ENCODE measurements around the gene SUDS3. TPM values are rescaled to one million over a fixed set of nuclear protein-coding genes. Genes with fewer than 3 reads are reported as not detected.

SUDS3 gene
- total RNA-seq, 1 experiment from 2014 or later, result 50.5 TPM

DNA sequence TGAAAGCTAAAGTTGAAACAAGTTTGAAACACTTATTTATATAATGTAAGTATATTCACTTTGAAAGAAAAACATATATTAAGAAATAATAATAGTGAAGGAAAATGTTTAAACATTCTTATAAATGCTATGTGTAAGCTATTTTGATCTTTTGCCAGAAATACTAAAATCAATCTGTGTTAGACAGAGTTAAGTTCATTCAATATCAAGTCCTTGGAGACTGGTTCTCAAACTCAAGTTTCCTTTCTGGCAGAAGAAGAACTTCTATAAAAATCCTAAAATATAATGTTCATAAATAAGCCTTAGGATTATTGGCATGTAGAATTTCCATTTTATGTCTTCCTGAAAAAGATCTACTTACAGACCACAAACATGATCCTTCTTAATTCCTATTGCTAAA is 49.0 kb upstream of the SUDS3 start:
- no peak overlapping the region for H4K5ac ChIP-seq (ENCODE audit: insufficient read length, low read depth, low read length)
- no peak overlapping the region for H2AFZ ChIP-seq (ENCODE audit: low read length)
- H3K4me1 ChIP-seq (ENCODE audit: insufficient read depth, low read length), result no peaks in the 10 kb centered on the region
- H2AK5ac ChIP-seq (ENCODE audit: insufficient read length, low read length), result no peak overlapping the region
- H3K27ac ChIP-seq (ENCODE audit: insufficient read length, low read depth, low read length), result no peak overlapping the region
- no peak overlapping the region for H3K23ac ChIP-seq (ENCODE audit: insufficient read length, low read depth, low read length)
- Mint-ChIP-seq H3K4me3 (no peak overlapping the region), H3K27ac (no peak overlapping the region), H3K36me3 (ENCODE audit: insufficient read depth in 1 of 3, low read depth in 3 of 3) (no peaks in the 10 kb centered on the region), H3K9me3 (no peaks in the 10 kb centered on the region), H3K4me1 (peaks cover 4 to 5% of the 10 kb centered on the region in 2 experiments; a peak in 2 of 4 replicates), H3K27me3 (ENCODE audit: low read depth) (no peaks in the 10 kb centered on the region)
- H3K56ac ChIP-seq (ENCODE audit: insufficient read length, low read depth, low read length), result no peak overlapping the region
- no peak overlapping the region for H2BK5ac ChIP-seq (ENCODE audit: insufficient read length, low read length)
- no peaks in the 10 kb centered on the region for H3K23me2 ChIP-seq (ENCODE audit: insufficient read length, low read depth, low read length, poor library complexity, severe bottlenecking)
- no peak overlapping the region for H3K18ac ChIP-seq (ENCODE audit: insufficient read length, low read depth, low read length)
- H2BK15ac ChIP-seq (ENCODE audit: low read depth, low read length), result no peak overlapping the region
- no peak overlapping the region for H4K8ac ChIP-seq (replicated peaks; ENCODE audit: insufficient read length, low read depth, low read length)
- no peak overlapping the region for H3K4me2 ChIP-seq (ENCODE audit: insufficient read depth, insufficient read length, low read length)
- no peak overlapping the region for H3T11ph ChIP-seq (ENCODE audit: low read length)
- no peak overlapping the region for H3K4ac ChIP-seq (ENCODE audit: low read depth, low read length)
- TF ChIP-seq, protein P1, sequence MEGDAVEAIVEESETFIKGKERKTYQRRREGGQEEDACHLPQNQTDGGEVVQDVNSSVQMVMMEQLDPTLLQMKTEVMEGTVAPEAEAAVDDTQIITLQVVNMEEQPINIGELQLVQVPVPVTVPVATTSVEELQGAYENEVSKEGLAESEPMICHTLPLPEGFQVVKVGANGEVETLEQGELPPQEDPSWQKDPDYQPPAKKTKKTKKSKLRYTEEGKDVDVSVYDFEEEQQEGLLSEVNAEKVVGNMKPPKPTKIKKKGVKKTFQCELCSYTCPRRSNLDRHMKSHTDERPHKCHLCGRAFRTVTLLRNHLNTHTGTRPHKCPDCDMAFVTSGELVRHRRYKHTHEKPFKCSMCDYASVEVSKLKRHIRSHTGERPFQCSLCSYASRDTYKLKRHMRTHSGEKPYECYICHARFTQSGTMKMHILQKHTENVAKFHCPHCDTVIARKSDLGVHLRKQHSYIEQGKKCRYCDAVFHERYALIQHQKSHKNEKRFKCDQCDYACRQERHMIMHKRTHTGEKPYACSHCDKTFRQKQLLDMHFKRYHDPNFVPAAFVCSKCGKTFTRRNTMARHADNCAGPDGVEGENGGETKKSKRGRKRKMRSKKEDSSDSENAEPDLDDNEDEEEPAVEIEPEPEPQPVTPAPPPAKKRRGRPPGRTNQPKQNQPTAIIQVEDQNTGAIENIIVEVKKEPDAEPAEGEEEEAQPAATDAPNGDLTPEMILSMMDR (conservative IDR thresholded peaks at IDR 0.05), result no peak
- DNase-seq, result no peak
- no peaks in the 10 kb centered on the region for H3K9me3 ChIP-seq (ENCODE audit: control insufficient read depth, low read depth, low read length)
- no peak overlapping the region for H3K14ac ChIP-seq (ENCODE audit: insufficient read depth, low read length)
- H4K91ac ChIP-seq (ENCODE audit: insufficient read length, low read depth, low read length), result no peak overlapping the region
- H2BK120ac ChIP-seq (ENCODE audit: low read depth, low read length, poor library complexity, severe bottlenecking), result no peak overlapping the region
- H2BK20ac ChIP-seq (ENCODE audit: low read depth, low read length, poor library complexity, severe bottlenecking), result no peak overlapping the region
- no peaks in the 10 kb centered on the region for H3K27me3 ChIP-seq (ENCODE audit: insufficient read depth, low read length)
- H3K79me1 ChIP-seq (ENCODE audit: insufficient read depth, low read depth, low read length, poor library complexity, severe bottlenecking), result no peaks in the 10 kb centered on the region
- H3K9ac ChIP-seq (ENCODE audit: extremely low read depth, insufficient read length, low read length), result no peak overlapping the region
- no peak overlapping the region for H2BK12ac ChIP-seq (ENCODE audit: insufficient read length, low read depth, low read length)
- no peaks in the 10 kb centered on the region for H4K20me1 ChIP-seq (ENCODE audit: control insufficient read depth, insufficient read depth, insufficient read length)
- no peaks in the 10 kb centered on the region for H3K79me2 ChIP-seq (ENCODE audit: insufficient read depth, low read length)
